HL-60 (cell line): ENCODE data around the gene CCAR1.

Experiments
- CTCF ChIP-seq: IDR thresholded peaks from one replicate; pipeline ENCODE4 v1.5.1; 2011; ENCODE audit warnings: low read length, control low read depth, inconsistent platforms; ENCODE audit not compliant: insufficient read depth
- GABPA ChIP-seq: IDR thresholded peaks from 2 replicates; pipeline ENCODE4 v1.6.1; 2012; ENCODE audit warnings: low read depth
- POLR2AphosphoS5 ChIP-seq: IDR thresholded peaks from 2 replicates; pipeline ENCODE4 v1.6.1; 2012; ENCODE audit warnings: low read depth
- REST ChIP-seq: IDR thresholded peaks from 2 replicates; pipeline ENCODE4 v1.6.1; 2012; ENCODE audit warnings: low read depth; ENCODE audit not compliant: insufficient replicate concordance

GRCh38 chr10:68756246-68756645 lies 35.2 kb downstream of the CCAR1 start:
- no peak for TF ChIP-seq CTCF
- TF ChIP-seq POLR2AphosphoS5, result no peak
- TF ChIP-seq GABPA, result no peak
- no peak for TF ChIP-seq REST
